ENCODE measurements around the gene IL1RAPL1.

Gene IL1RAPL1

DNA sequence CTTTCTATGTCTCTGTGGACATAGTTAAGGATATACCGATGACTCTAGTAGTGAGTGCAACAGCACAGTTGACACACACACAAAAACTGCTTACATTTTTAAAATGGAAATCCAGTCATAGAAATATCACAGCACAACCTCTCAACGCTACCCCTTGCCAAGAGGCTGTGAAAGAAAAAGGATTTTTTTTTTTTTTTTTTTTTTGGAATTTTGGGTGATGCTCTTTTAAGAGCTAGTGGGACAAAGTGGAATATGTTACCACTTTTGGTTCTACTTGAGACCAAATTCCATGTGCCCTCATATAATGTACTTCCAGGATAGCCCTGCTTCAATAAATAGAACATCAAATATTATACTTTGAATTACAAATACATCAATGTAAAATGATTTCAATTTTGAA, 1247.1 kb downstream of the IL1RAPL1 start:
- ATAC-seq = no peak
- TF ChIP-seq TCF4 (CRISPR knock-in tag; IDR thresholded peaks at IDR 0.05; ENCODE audit: borderline replicate concordance) (no peak), RARB (CRISPR knock-in tag; IDR thresholded peaks at IDR 0.05) (no peak), ZNF8 (CRISPR knock-in tag; IDR thresholded peaks at IDR 0.05) (no peak)
- TF ChIP-seq, protein P1, sequence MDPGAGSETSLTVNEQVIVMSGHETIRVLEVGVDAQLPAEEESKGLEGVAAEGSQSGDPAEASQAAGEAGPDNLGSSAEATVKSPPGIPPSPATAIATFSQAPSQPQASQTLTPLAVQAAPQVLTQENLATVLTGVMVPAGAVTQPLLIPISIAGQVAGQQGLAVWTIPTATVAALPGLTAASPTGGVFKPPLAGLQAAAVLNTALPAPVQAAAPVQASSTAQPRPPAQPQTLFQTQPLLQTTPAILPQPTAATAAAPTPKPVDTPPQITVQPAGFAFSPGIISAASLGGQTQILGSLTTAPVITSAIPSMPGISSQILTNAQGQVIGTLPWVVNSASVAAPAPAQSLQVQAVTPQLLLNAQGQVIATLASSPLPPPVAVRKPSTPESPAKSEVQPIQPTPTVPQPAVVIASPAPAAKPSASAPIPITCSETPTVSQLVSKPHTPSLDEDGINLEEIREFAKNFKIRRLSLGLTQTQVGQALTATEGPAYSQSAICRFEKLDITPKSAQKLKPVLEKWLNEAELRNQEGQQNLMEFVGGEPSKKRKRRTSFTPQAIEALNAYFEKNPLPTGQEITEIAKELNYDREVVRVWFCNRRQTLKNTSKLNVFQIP (CRISPR knock-in tag; IDR thresholded peaks at IDR 0.05; ENCODE audit: borderline replicate concordance, low read depth) = no peak

DNA sequence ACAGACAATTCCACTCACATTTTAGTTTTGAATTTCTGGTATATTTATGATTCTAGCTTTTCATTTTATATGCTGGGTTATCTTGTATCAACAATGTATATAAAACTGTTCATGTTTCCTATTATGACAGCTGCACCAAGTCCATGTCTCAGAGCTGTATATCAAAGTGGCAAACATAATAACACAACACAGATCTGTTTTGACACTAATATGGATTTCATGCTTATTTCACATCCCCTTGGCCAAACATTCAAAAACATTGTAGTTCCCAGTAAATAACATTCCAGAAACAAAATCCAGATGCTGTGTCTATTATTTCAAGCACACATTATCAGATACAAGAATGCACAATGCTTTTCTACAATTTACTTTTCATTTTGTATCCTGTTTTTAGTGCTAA, 1247.5 kb downstream of the IL1RAPL1 start:
- ATAC-seq = no peak
- TF ChIP-seq ARNTL (CRISPR knock-in tag; IDR thresholded peaks at IDR 0.05; ENCODE audit: borderline replicate concordance, low read depth) (no peak), ZC3H10 (CRISPR knock-in tag; IDR thresholded peaks at IDR 0.05) (no peak), ZFP3 (CRISPR knock-in tag; IDR thresholded peaks at IDR 0.05) (no peak), ZNF70 (CRISPR knock-in tag; IDR thresholded peaks at IDR 0.05) (no peak)

DNA sequence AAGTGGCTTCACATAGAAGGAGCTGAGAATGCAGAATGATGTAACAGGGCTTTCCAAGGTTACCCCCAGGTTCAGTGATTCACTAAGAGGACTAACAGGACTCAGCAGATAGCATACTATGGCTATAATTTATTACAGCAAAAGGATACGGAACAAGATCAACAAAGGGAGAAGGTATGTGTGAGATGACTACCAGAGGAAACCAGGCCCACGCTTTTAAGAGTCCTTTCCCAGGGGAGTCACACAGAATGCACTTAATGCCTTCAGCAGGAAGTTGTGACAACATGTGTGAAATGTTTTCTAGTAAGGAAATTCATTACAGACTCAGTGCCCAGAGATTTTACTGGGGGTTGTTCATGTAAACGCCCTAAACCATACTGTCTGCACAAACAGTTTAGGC, 1254.5 kb downstream of the IL1RAPL1 start:
- TF ChIP-seq PPARA (CRISPR knock-in tag; IDR thresholded peaks at IDR 0.05; ENCODE audit: borderline replicate concordance) = no peak
- TF ChIP-seq, protein P2, sequence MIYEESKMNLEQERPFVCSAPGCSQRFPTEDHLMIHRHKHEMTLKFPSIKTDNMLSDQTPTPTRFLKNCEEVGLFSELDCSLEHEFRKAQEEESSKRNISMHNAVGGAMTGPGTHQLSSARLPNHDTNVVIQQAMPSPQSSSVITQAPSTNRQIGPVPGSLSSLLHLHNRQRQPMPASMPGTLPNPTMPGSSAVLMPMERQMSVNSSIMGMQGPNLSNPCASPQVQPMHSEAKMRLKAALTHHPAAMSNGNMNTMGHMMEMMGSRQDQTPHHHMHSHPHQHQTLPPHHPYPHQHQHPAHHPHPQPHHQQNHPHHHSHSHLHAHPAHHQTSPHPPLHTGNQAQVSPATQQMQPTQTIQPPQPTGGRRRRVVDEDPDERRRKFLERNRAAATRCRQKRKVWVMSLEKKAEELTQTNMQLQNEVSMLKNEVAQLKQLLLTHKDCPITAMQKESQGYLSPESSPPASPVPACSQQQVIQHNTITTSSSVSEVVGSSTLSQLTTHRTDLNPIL (CRISPR knock-in tag; IDR thresholded peaks at IDR 0.05; ENCODE audit: low read depth) = no peak
- TF ChIP-seq ESRRG (CRISPR knock-in tag; IDR thresholded peaks at IDR 0.05) = no peak
- TF ChIP-seq, protein P3, sequence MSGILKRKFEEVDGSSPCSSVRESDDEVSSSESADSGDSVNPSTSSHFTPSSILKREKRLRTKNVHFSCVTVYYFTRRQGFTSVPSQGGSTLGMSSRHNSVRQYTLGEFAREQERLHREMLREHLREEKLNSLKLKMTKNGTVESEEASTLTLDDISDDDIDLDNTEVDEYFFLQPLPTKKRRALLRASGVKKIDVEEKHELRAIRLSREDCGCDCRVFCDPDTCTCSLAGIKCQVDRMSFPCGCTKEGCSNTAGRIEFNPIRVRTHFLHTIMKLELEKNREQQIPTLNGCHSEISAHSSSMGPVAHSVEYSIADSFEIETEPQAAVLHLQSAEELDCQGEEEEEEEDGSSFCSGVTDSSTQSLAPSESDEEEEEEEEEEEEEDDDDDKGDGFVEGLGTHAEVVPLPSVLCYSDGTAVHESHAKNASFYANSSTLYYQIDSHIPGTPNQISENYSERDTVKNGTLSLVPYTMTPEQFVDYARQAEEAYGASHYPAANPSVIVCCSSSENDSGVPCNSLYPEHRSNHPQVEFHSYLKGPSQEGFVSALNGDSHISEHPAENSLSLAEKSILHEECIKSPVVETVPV (CRISPR knock-in tag; IDR thresholded peaks at IDR 0.05) = no peak
- TF ChIP-seq ZNF8 (CRISPR knock-in tag; IDR thresholded peaks at IDR 0.05) = no peak
- TF ChIP-seq ISL1 (CRISPR knock-in tag; IDR thresholded peaks at IDR 0.05) = no peak
- TF ChIP-seq ZNF70 (CRISPR knock-in tag; IDR thresholded peaks at IDR 0.05) = no peak
- no peak for TF ChIP-seq BACH2 (CRISPR knock-in tag; IDR thresholded peaks at IDR 0.05; ENCODE audit: borderline replicate concordance)
- TF ChIP-seq TCF4 (CRISPR knock-in tag; IDR thresholded peaks at IDR 0.05; ENCODE audit: borderline replicate concordance) = no peak
- no peak for TF ChIP-seq GLIS3 (CRISPR knock-in tag; IDR thresholded peaks at IDR 0.05)
- TF ChIP-seq, protein P4, sequence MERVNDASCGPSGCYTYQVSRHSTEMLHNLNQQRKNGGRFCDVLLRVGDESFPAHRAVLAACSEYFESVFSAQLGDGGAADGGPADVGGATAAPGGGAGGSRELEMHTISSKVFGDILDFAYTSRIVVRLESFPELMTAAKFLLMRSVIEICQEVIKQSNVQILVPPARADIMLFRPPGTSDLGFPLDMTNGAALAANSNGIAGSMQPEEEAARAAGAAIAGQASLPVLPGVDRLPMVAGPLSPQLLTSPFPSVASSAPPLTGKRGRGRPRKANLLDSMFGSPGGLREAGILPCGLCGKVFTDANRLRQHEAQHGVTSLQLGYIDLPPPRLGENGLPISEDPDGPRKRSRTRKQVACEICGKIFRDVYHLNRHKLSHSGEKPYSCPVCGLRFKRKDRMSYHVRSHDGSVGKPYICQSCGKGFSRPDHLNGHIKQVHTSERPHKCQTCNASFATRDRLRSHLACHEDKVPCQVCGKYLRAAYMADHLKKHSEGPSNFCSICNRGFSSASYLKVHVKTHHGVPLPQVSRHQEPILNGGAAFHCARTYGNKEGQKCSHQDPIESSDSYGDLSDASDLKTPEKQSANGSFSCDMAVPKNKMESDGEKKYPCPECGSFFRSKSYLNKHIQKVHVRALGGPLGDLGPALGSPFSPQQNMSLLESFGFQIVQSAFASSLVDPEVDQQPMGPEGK (CRISPR knock-in tag; IDR thresholded peaks at IDR 0.05; ENCODE audit: borderline replicate concordance) = no peak
- TF ChIP-seq SNAI2 (CRISPR knock-in tag; IDR thresholded peaks at IDR 0.05) = no peak
- TF ChIP-seq ARNTL (CRISPR knock-in tag; IDR thresholded peaks at IDR 0.05; ENCODE audit: borderline replicate concordance, low read depth) = no peak
- TF ChIP-seq ZC3H10 (CRISPR knock-in tag; IDR thresholded peaks at IDR 0.05) = no peak
- no peak for TF ChIP-seq ZNF565 (CRISPR knock-in tag; conservative IDR thresholded peaks at IDR 0.05; ENCODE audit: low read depth)
- no peak for TF ChIP-seq ZFP3 (CRISPR knock-in tag; IDR thresholded peaks at IDR 0.05)
- ATAC-seq = no peak

DNA sequence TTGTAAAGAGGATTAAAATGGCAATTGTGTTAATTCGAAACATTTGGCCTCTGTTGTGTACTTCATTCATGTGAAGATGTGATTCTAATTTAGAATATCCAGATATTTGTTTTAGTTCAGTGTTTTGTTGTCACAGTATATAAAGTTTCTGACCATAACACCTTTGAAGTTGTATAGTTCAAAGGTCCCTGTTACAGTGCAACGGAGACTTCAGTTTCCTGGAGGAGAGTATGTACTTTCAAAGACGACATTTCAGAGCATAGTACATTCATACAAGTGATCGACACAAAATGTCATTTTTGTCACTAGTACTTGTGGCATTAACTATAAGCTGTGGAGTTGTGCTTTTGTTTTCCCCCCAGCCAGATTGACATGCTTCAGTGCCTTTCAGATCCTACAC, 1255.3 kb downstream of the IL1RAPL1 start:
- no peak for ATAC-seq
- TF ChIP-seq ZFP30 (CRISPR knock-in tag; IDR thresholded peaks at IDR 0.05) = no peak
- TF ChIP-seq PPARA (CRISPR knock-in tag; IDR thresholded peaks at IDR 0.05; ENCODE audit: borderline replicate concordance) = no peak
- no peak for TF ChIP-seq ZFP3 (CRISPR knock-in tag; IDR thresholded peaks at IDR 0.05)

DNA sequence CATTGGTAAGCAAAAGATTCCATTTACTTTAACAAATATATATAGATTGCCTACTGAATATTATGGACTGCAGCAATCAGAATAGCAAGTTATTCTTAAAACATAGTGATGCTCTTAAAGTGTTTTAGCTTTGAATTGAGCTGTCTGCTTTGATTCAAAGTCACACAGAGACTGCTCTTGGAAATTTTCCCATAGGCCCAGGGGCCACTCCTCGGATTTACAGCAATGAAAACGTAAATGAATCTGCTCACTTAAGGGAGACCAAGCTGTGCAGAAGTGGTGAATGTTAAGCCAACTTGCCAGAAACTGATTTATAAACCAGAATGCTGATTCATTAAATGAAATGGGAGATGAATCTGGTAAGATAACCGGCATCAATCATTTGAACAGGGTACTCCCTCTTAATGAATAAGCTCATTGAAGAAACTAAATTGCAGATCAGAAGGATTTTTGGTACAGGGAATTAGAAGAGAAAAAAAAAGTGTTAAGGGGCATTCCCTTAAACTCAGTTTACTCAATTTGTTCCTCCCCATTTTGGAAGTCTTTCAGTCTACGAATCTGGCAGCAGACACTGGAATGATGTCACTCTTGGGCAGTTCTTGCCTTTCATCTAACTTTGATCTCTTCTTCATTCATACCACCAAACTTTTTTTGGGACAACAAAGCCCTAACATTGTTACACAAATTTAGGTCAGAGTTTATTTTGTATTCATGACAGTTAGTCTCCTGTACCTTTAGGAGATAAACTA, 1264.8 kb downstream of the IL1RAPL1 start:
- ATAC-seq = peak; percentile 83
- TF ChIP-seq ZNF70 (CRISPR knock-in tag; IDR thresholded peaks at IDR 0.05) (no peak), RARB (CRISPR knock-in tag; IDR thresholded peaks at IDR 0.05) (no peak), ZFP3 (CRISPR knock-in tag; IDR thresholded peaks at IDR 0.05) (no peak), ZNF8 (CRISPR knock-in tag; IDR thresholded peaks at IDR 0.05) (no peak), BACH2 (CRISPR knock-in tag; IDR thresholded peaks at IDR 0.05; ENCODE audit: borderline replicate concordance) (no peak)

Measured in SK-N-SH treated with all-trans-retinoic acid at 6 μM for 48 hours (cell line).